Stimulated activated CD8-positive, alpha-beta memory T cell treated with anti-CD3 and anti-CD28 coated beads, Interleukin-7, amount 100 ng/mL, for 24 hours (primary cell): ENCODE data around the gene DHDH.
A peak's percentile ranks its signal among the peaks of the same experiment; 100 is the strongest.
"Not testable (repeated sequence)": the region's sequence is repeated elsewhere in the genome, so short reads cannot be mapped to it uniquely, and the experiment has no call there.

Source experiments
- DNase-seq: peaks from one replicate; pipeline ENCODE4 v3.0.0-alpha.2; 2020; ENCODE audit warnings: low read depth

The DHDH gene

GRCh38 chr19:48933382-48933932, at the start of gene DHDH:
Gene DHDH (plus strand): TSS chr19:48933699. CDS start chr19:48933722, 23 bp downstream.
- peak; percentile 51 for DNase-seq

GRCh38 chr19:48883726-48884125, 49.8 kb upstream of the DHDH start:
- DNase-seq = no peak

DNA sequence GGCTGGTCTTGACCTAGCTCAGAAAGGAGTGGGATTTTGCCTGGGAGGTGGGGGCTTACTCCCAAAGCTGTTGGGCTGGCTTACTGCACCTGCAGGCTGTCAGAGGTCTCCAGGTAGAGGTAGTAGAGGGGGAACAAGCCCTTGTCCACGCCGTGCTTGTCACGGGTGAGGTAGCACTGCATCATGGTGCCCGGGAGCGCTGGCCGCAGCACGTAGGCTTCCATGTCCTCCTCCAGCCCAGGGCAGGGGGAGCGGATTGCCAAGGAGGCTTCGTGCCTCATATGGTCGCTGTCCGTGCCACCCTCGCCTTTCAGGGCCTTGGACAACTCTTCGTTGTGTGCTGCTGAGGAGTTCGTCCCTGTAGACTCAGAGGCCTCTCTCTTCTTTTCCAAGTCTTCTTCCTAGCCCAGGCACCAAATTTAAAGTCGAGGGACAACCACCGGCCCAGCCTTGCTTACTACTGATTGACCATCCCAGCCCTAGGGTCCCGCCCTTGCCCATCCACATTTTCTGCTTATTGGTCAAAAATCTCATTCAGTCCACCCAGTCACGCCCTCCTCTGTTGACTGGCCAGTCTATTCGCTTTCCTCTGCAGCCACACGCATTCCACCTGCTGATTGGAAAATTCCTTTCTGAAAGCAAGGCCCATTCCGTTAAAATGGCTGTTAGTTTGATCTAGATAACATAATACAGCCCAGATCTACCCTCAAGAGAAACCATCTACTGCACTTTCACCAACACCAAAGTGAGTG, 45.5 kb upstream of the DHDH start:
- DNase-seq = no peak

- DNase-seq = not testable (repeated sequence)
These were observed 44.0 kb upstream of the DHDH start for GRCh38 chr19:48889496-48889895.

- no peak for DNase-seq
These were observed 42.9 kb upstream of the DHDH start for GRCh38 chr19:48890551-48890950.

DNA sequence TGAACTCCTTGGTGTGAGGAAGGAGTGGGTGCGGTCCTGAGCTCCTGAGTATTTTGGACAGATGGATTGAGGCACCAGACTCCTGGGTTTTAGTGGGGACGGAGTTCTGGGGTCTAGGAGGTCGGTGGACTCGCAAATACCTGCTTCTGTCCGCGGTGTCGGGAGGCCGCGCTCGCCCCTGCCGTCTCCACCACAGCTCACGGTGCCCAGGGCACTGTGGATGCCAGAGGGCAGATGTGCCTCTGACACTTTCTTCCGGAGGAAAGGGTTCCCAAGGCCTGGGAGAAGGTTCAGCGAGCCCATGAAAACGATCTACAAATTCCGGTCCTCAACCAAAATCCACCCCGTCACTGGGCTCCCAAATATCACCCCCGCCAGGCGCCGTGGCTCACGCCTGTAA, 38.3 kb upstream of the DHDH start:
- DNase-seq = no peak

DNA sequence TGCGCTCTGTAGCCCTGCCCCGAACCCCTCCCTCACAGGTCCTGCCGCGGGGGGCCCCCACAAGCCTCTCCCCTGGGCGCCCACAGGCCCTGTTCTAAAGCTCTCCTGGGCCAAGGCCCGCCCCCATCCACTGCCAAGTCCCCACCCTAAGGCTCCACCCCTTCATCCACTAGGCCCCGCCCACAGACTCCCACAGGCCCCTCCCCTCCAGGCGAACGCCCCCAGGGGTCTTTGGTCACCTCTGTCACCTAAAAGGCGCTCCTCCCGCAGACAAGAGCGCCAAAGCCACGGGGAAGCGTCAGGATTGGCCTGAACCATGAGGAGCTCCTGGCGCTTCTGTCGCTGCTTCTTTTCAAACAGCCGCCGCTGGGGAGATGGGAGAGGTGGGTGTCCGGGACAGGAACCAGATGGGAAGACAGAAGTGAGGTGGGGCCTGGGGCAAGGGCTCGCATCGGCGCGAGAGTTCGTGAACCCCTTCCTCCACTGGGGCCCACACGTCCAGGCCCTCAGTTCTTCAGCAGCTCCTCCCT, 37.2 kb upstream of the DHDH start:
- DNase-seq = no peak

DNA sequence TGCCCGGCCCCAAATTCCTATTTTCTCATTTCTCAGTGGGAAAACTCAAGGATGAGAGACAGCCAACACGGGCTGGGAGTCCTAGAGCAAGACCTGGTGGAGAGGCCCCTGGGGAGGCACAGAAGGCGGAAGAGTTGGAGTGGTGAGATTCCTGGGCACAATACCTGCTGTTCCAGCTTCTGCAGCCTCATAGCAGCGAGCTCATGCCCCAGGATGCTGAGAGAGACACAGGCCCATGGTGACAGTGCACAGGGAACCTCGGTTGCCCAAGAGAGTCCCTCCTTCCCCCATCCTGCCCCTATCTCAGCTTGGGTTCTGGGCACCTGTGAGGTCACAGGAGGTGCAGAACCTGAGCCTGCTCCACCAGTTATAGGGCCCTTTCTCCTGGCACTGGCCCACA, 36.3 kb upstream of the DHDH start:
- no peak for DNase-seq

- DNase-seq = not testable (repeated sequence)
These were observed 34.1 kb upstream of the DHDH start for GRCh38 chr19:48899386-48899749.

DNA sequence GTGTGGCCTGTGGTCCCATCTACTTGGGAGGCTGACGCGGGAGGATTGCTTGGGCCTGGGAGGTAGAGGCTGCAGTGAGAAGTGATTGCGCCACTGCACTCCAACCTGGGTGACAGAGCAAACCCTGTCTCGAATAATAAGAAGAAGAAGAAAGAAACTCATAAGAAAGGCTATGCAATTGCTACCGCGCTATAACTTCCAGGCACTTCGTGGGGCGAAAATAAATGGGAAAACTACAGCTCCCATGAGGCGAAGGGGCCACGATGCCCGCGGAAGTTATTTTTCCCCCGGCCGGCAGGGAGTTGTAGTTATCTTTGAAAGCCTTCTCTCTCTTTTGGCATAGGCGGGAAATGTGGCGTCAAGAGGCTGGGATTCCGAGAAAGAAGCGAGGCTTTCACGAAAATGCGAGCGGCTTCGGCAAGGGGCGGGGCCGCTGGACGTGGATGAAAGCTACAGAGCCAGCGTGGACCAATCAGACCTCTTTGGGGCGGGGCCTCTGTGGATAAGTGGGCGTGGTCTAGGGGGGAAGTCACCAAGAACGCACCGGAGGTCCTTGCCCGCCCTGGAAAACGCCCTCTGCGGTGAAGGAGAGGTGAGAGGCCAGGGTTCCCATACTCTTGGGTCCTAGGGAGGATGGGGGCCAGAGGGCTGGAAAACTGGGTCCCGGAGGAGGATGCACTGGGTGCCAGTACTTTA, 33.6 kb upstream of the DHDH start, which contains the start of gene NUCB1:
TSS of gene NUCB1 (plus strand) at position 532 of the 696 bp plus-strand sequence. CDS start 485 bp downstream, outside the sequence.
- peak; percentile 99 for DNase-seq

- DNase-seq = no peak
These were observed 32.8 kb upstream of the DHDH start for GRCh38 chr19:48900477-48901406.

DNA sequence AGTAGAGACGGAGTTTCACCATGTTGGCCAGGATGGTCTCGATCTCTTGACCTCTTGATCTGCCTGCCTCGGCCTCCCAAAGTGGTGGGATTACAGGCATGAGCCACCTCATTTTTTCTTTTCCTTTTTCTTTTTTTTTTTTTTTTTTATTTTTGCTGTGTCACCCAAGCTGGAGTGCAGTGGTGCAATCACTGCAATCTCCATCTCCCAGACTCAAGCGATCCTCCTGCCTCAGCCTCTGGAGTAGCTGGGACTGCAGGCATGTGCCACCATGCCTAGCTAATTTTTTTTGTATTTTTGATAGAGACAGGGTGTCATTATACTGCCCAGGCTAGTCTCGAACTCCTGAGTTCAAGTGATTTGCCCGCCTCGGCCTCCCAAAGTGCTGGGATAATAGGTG, 31.2 kb upstream of the DHDH start:
- DNase-seq = not testable (repeated sequence)

- not testable (repeated sequence) for DNase-seq
These were observed 29.7 kb upstream of the DHDH start for GRCh38 chr19:48903788-48904187.

DNA sequence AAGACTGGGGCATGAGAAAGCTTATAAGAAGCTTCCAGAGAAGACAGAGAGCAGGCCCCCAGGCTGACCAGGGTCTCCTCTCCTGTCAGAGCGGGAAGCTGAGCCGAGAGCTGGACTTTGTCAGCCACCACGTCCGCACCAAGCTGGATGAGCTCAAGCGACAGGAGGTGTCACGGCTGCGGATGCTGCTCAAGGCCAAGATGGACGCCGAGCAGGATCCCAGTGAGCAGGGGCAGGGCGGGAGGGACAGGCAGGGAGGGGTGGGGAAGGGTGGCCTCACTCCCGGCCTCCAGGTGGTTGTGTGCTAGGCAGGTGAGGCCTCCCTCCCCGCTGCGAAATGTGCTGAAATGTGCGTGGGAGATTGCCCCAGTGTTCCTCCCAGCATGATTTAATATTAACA, 27.8 kb upstream of the DHDH start:
- DNase-seq = no peak

- no peak for DNase-seq
These were observed 27.2 kb upstream of the DHDH start for GRCh38 chr19:48906324-48906723.

DNA sequence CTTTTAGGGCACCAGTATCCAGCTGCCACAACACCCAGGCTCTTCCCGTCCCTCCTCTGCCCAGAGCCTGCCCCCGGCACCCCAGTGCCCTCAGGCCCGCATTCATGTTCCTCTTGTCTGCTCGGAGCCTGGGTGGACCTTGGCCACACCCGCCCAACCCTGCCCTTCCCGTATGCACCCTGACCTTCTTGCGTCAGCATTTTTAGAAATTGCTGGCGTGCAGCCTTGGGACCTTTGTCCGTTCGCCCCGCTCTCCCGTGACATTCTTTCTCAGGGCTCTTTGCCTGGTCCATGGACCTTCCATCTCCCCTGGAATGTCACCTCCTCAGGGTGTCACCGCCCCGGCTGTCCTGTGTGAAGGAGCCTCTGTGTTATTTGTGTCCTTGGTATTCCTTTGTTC, 25.8 kb upstream of the DHDH start:
- DNase-seq = no peak

DNA sequence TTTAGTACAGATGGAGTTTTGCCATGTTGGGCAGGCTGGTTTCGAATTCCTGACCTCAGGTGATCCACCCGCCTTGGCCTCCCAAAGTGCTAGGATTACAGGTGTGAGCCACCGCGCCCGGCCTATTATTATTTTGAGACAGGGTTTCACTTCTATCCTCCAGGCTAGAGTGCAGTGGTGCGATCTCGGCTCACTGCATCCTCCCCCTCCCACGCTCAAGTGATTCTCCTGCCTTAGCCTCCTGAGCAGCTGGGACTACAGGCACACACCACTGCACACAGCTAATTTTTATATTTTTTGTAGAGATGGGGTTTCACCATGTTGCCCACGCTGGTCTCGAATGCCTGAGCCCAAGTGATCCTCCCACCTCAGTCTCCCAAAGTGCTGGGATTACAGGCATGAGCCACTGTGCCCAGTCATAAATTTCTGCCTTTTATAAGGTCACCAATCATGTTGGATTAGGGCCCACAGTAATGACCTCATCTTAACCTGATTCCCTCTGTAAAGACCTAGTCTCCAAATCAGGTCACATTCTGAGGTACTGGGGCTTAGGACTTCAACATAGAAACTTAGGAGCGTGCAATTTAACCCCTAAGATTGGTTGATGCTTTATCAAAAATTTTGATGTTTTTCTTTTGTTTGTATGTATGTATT, 23.9 kb upstream of the DHDH start:
- not testable (repeated sequence) for DNase-seq

DNA sequence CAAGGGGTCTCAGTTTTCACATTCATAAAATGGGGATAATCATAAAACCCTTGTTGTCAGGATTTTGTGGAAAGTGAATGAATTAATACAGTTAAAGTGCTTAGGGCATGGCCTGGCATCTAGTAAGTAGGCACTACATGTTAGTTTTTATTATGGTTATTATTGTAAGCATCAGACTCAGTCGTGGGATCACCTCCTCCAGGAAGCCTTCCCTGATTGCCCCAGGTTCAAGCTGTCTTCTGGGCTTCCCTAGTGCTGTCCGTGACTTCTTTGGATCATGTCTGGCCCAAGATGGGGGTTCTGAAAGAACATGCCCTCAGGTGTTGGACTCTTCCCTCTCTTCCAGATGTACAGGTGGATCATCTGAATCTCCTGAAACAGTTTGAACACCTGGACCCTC, 22.7 kb upstream of the DHDH start:
- DNase-seq = no peak

GRCh38 chr19:48913114-48913889, 20.2 kb upstream of the DHDH start:
- DNase-seq = no peak

DNA sequence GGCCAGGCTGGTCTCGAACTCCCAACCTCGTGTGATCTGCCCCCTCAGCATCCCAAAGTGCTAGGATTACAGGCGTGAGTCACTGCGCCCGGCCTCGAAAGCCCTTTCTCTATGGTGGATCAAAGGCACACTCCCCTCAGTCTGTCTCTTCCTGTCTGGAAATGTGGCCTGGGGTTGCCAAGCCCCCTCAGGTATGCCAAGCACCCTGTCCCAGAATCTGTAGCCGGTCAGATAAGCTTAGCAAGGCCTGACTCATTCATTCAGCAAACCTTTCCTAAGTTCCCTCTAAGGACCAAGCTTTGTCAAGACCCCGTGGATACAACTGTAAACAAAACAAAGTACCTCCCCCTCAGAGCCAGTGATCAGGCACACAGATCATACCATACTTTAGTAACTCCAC, 19.3 kb upstream of the DHDH start:
- DNase-seq = no peak

DNA sequence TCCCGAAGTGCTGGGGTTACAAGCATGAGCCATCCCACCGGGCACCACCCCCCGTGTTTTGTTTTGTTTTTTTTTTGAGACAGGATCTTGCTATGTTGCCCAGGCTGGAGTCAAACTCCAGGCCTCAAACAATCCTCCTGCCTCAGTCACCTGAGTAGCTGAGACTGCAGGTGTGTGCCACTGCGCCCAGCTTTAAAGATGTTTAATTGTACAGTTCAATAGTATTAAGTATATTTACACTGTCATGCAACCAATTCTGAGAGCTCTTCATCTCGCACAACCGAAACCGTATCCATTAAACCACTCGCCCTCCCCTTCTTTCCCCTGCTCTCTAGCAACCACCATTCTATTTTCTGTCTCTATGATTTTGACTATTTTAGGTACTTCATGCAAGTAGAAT, 17.7 kb upstream of the DHDH start:
- no peak for DNase-seq
